GM23248 (cell line): ENCODE results near the gene XRN1.

Experiments used
- EZH2 ChIP-seq: fragments of 200-600 bp; sonication (generic); IDR thresholded peaks from 2 replicates; pipeline ENCODE4 v1.6.1; 2018; ENCODE audit warnings: antibody characterized with exemption, mild to moderate bottlenecking; ENCODE audit not compliant: insufficient read depth, poor library complexity, severe bottlenecking
- EZH2phosphoT487 ChIP-seq: fragments of 200-600 bp; sonication (generic); IDR thresholded peaks from 2 replicates; pipeline ENCODE4 v1.6.1; 2018; ENCODE audit warnings: antibody characterized with exemption, moderate library complexity, mild to moderate bottlenecking, low read depth; ENCODE audit not compliant: insufficient read depth

DNA sequence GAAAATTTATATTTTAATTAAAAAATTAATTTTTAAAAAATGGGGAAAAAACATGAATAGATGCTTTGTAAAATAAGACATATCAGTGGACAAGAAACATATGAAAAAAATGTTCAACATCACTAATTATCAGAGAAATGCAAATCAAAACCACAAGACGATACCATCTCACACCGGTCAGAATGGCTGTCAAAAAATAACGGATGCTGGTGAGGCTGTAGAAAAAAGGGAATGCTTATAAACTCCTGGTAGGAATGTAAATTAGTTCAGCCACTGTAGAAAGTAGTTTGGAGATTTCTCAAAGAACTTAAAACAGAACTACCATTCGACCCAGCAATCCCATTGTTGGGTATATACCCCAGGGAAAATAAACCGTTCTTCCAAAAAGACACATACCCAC is 93.8 kb downstream of the XRN1 start:
- no peak for TF ChIP-seq EZH2
- no peak for TF ChIP-seq EZH2phosphoT487
